ENCODE measurements around the gene MACROD2.

The MACROD2 gene

GRCh38 chr20:16096756-16097326 lies 2101.5 kb downstream of the MACROD2 start:
- no peak overlapping the region for H3K4me3 ChIP-seq (ENCODE audit: control insufficient read depth, low read depth, low read length)
- no peak for DNase-seq (ENCODE audit: low read depth)
- TF ChIP-seq CTCF (conservative IDR thresholded peaks at IDR 0.05; ENCODE audit: control insufficient read depth, insufficient read depth, low read depth, low read length) = no peak

- no peak for DNase-seq (ENCODE audit: low read depth)
- no peak for TF ChIP-seq CTCF (conservative IDR thresholded peaks at IDR 0.05; ENCODE audit: control insufficient read depth, insufficient read depth, low read depth, low read length)
- no peak overlapping the region for H3K4me3 ChIP-seq (ENCODE audit: control insufficient read depth, low read depth, low read length)
Measured at GRCh38 chr20:16097788-16098187, 2102.5 kb downstream of the MACROD2 start.

GRCh38 chr20:16098890-16099639 lies 2103.7 kb downstream of the MACROD2 start:
- H3K4me3 ChIP-seq (ENCODE audit: control insufficient read depth, low read depth, low read length) = no peak overlapping the region
- no peak for TF ChIP-seq CTCF (conservative IDR thresholded peaks at IDR 0.05; ENCODE audit: control insufficient read depth, insufficient read depth, low read depth, low read length)
- DNase-seq (ENCODE audit: low read depth) = peak; percentile 22

GRCh38 chr20:16100111-16100510 lies 2104.8 kb downstream of the MACROD2 start:
- no peak for DNase-seq (ENCODE audit: low read depth)
- TF ChIP-seq CTCF (conservative IDR thresholded peaks at IDR 0.05; ENCODE audit: control insufficient read depth, insufficient read depth, low read depth, low read length) = no peak
- H3K4me3 ChIP-seq (ENCODE audit: control insufficient read depth, low read depth, low read length) = no peak overlapping the region

DNA sequence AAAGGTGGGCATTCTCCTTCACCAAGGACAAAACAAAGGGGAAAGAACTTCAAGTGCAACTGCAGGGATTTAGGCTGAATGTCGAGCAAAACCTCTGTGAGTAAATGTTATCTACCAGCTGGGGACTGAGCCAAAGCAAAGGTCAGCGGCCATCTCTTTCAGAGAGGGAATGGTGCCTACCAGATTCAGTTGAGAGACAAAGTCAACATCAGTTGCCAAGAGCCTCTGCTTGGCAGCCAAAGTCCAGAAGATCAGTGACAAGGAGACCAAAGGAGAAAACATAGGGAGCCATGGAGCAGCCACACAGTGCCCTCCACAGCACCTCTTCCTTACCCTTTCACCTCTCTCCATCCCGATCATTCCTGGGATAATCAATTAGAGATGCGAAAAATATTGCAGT lies 2105.5 kb downstream of the MACROD2 start:
- no peak for DNase-seq (ENCODE audit: low read depth)
- no peak overlapping the region for H3K4me3 ChIP-seq (ENCODE audit: control insufficient read depth, low read depth, low read length)
- TF ChIP-seq CTCF (conservative IDR thresholded peaks at IDR 0.05; ENCODE audit: control insufficient read depth, insufficient read depth, low read depth, low read length) = no peak
